ELF-1 (cell line): ENCODE data around the gene LRWD1.
A peak's percentile ranks its signal among the peaks of the same experiment; 100 is the strongest.

Source experiments
- DNase-seq: peaks from one replicate; pipeline ENCODE4 v3.0.0-alpha.2; 2016; ENCODE audit warnings: low read depth, low spot score

LRWD1 gene

GRCh38 chr7:102464577-102465280, at the start of gene LRWD1, which contains the start of gene ALKBH4:
Gene LRWD1 (plus strand): TSS chr7:102464984. CDS start chr7:102465081, 97 bp downstream.
Gene ALKBH4 (minus strand): TSS chr7:102464863. CDS start chr7:102464836, 27 bp downstream.
- DNase-seq = peak; percentile 91

GRCh38 chr7:102415685-102416225, 49.0 kb upstream of the LRWD1 start:
- no peak for DNase-seq

GRCh38 chr7:102416406-102416805, 48.4 kb upstream of the LRWD1 start:
- no peak for DNase-seq

GRCh38 chr7:102417105-102417504, 47.7 kb upstream of the LRWD1 start:
- DNase-seq = no peak

- DNase-seq = no peak
Measured at GRCh38 chr7:102418592-102418991, 46.2 kb upstream of the LRWD1 start.

- DNase-seq = no peak
Measured at GRCh38 chr7:102421706-102422240, 43.0 kb upstream of the LRWD1 start.

GRCh38 chr7:102424129-102424551, 40.6 kb upstream of the LRWD1 start:
- DNase-seq = no peak

- DNase-seq = no peak
Measured at GRCh38 chr7:102424787-102425218, 40.0 kb upstream of the LRWD1 start.

- peak; percentile 29 for DNase-seq
Measured at GRCh38 chr7:102425639-102426267, 39.0 kb upstream of the LRWD1 start.

- DNase-seq = no peak
Measured at GRCh38 chr7:102426268-102427018, 38.3 kb upstream of the LRWD1 start.

GRCh38 chr7:102427019-102427405, 37.8 kb upstream of the LRWD1 start:
- DNase-seq = no peak

GRCh38 chr7:102429141-102429899, 35.5 kb upstream of the LRWD1 start:
- DNase-seq = no peak

GRCh38 chr7:102431617-102432298, 33.0 kb upstream of the LRWD1 start:
- peak; percentile 42 for DNase-seq

GRCh38 chr7:102432442-102433218, 32.2 kb upstream of the LRWD1 start:
- DNase-seq = no peak

- DNase-seq = no peak
Measured at GRCh38 chr7:102433219-102434038, 31.4 kb upstream of the LRWD1 start, which contains the start of gene ORAI2. Gene ORAI2 (plus strand): TSS chr7:102433575. CDS start chr7:102438957, 5,382 bp downstream.

GRCh38 chr7:102434039-102434486, 30.7 kb upstream of the LRWD1 start:
- DNase-seq = no peak

- DNase-seq = no peak
Measured at GRCh38 chr7:102436118-102436517, 28.7 kb upstream of the LRWD1 start.

- peak; percentile 88 for DNase-seq
Measured at GRCh38 chr7:102439963-102440795, 24.6 kb upstream of the LRWD1 start.
